GM12874 (cell line): Measurements from ENCODE around the gene FAM78A.

Source experiments
- CTCF ChIP-seq: IDR thresholded peaks from 2 replicates; pipeline ENCODE4 v1.5.1; 2011; ENCODE audit warnings: low read depth, mild to moderate bottlenecking, control low read depth, low read length, moderate library complexity; ENCODE audit not compliant: insufficient read depth

Gene FAM78A

GRCh38 chr9:131264231-131264630, 12.1 kb downstream of the FAM78A start:
- TF ChIP-seq CTCF = no peak

- no peak for TF ChIP-seq CTCF
Observed at GRCh38 chr9:131263701-131264100, 12.6 kb downstream of the FAM78A start.

GRCh38 chr9:131262327-131263032, 13.8 kb downstream of the FAM78A start:
- TF ChIP-seq CTCF = no peak

- no peak for TF ChIP-seq CTCF
Observed at GRCh38 chr9:131260751-131261452, 15.4 kb downstream of the FAM78A start.

GRCh38 chr9:131259916-131260597, 16.3 kb downstream of the FAM78A start:
- TF ChIP-seq CTCF = no peak

- no peak for TF ChIP-seq CTCF
Observed at GRCh38 chr9:131259432-131259898, 16.8 kb downstream of the FAM78A start.

- no peak for TF ChIP-seq CTCF
Observed at GRCh38 chr9:131258698-131259431, 17.4 kb downstream of the FAM78A start.
